Mesodermal cell (in vitro differentiated cells): ENCODE data around the gene GALNT2. TPM values are rescaled to one million over a fixed set of nuclear protein-coding genes. Genes with fewer than 3 reads are reported as not detected.
A peak's percentile ranks its signal among the peaks of the same experiment; 100 is the strongest.

ENCODE experiments used
- H3K27ac ChIP-seq: 2 replicates; pipeline ENCODE4 v1.7.0; 2013; ENCODE audit warnings: mild to moderate bottlenecking, low read depth, low read length, moderate library complexity; ENCODE audit not compliant: severe bottlenecking
- H3K36me3 ChIP-seq: 2 replicates; pipeline ENCODE4 v1.7.1; 2013; ENCODE audit warnings: mild to moderate bottlenecking, low read length, moderate library complexity; ENCODE audit not compliant: control insufficient read depth, insufficient read depth
- H3K4me1 ChIP-seq: one replicate; pipeline ENCODE4 v1.7.1; 2013; ENCODE audit warnings: mild to moderate bottlenecking, low read length; ENCODE audit not compliant: insufficient read depth, control insufficient read depth, poor library complexity, severe bottlenecking
- H3K4me3 ChIP-seq: 2 replicates; pipeline ENCODE4 v1.7.0; 2013; ENCODE audit warnings: low read length, control low read depth, mild to moderate bottlenecking; ENCODE audit not compliant: insufficient read depth, poor library complexity, severe bottlenecking; ENCODE audit errors: extremely low read depth
- H3K9me3 ChIP-seq: 2 replicates; pipeline ENCODE4 v1.7.1; 2013; ENCODE audit warnings: mild to moderate bottlenecking, low read length, moderate library complexity; ENCODE audit not compliant: control insufficient read depth
- WGBS, 2 experiments: methylation state at CpG; one replicate each; pipeline ENCODE4 v1.1.5; 2013; ENCODE audit warnings: missing lambda C conversion rate in 2 of 2; ENCODE audit not compliant: insufficient coverage in 2 of 2; 5-methylcytosine and 5-hydroxymethylcytosine counted together
- polyA plus RNA-seq, 2 experiments: library from polyadenylated mRNA; stranded (reverse); fragments of 50-300 nt; gene quantifications; one replicate each; pipeline ENCODE4 v1.2.3, GENCODE V29; 2013

GALNT2 gene
- polyA plus RNA-seq (2013, experiment 1 of 2): 80.6 TPM
- polyA plus RNA-seq (2013, experiment 2 of 2): 72.1 TPM

- Histone ChIP-seq H3K27ac (peak within 1 kb of the TSS; percentile 57), H3K36me3 (no peaks in the 10 kb centered on the region), H3K4me3 (peak within 1 kb of the TSS; percentile 86), H3K4me1 (peaks cover 7% of the 10 kb centered on the region), H3K9me3 (no peaks in the 10 kb centered on the region)
- WGBS, 2 experiments: 0 to 1% methylated on average over 69 to 75 of the region's 104 CpGs
Observed at GRCh38 chr1:230066466-230067404, at the start of gene GALNT2. Gene GALNT2 (plus strand): TSS chr1:230067238. CDS start chr1:230067281, 43 bp downstream.

- Histone ChIP-seq H3K27ac (no peak overlapping the region), H3K9me3 (no peaks in the 10 kb centered on the region), H3K4me3 (no peak overlapping the region), H3K36me3 (no peaks in the 10 kb centered on the region), H3K4me1 (no peaks in the 10 kb centered on the region)
- 78% methylated on average over 1 of the region's 3 CpGs; no CpG with 5 or more reads in 1 of the 2 experiments for WGBS, 2 experiments
Observed at GRCh38 chr1:230020451-230020850, 46.6 kb upstream of the GALNT2 start.

- H3K9me3 ChIP-seq: no peaks in the 10 kb centered on the region
- H3K27ac ChIP-seq: no peak overlapping the region
- no peaks in the 10 kb centered on the region for H3K36me3 ChIP-seq
- H3K4me1 ChIP-seq: no peaks in the 10 kb centered on the region
- WGBS, 2 experiments: 76 to 81% methylated on average over 4 to 6 of the region's 6 CpGs
- H3K4me3 ChIP-seq: no peak overlapping the region
Observed at GRCh38 chr1:230022666-230023380, 44.2 kb upstream of the GALNT2 start.

GRCh38 chr1:230025686-230026085 lies 41.4 kb upstream of the GALNT2 start:
- no peaks in the 10 kb centered on the region for H3K9me3 ChIP-seq
- no peaks in the 10 kb centered on the region for H3K36me3 ChIP-seq
- H3K4me3 ChIP-seq: no peak overlapping the region
- no peak overlapping the region for H3K27ac ChIP-seq
- WGBS, 2 experiments: 73% methylated on average over 1 of the region's 3 CpGs; no CpG with 5 or more reads in 1 of the 2 experiments
- H3K4me1 ChIP-seq: no peaks in the 10 kb centered on the region

GRCh38 chr1:230026139-230026538 lies 40.9 kb upstream of the GALNT2 start:
- Histone ChIP-seq H3K4me1 (no peaks in the 10 kb centered on the region), H3K4me3 (no peak overlapping the region), H3K9me3 (no peaks in the 10 kb centered on the region), H3K36me3 (no peaks in the 10 kb centered on the region), H3K27ac (no peak overlapping the region)
- WGBS, 2 experiments: 100% methylated on average over 1 of the region's 1 CpG

GRCh38 chr1:230026572-230026971 lies 40.5 kb upstream of the GALNT2 start:
- no peak overlapping the region for H3K27ac ChIP-seq
- no peaks in the 10 kb centered on the region for H3K36me3 ChIP-seq
- no peaks in the 10 kb centered on the region for H3K9me3 ChIP-seq
- H3K4me1 ChIP-seq: no peaks in the 10 kb centered on the region
- H3K4me3 ChIP-seq: no peak overlapping the region
- 91 to 96% methylated on average over 3 to 4 of the region's 5 CpGs for WGBS, 2 experiments

- Histone ChIP-seq H3K4me1 (no peaks in the 10 kb centered on the region), H3K27ac (no peak overlapping the region), H3K36me3 (no peaks in the 10 kb centered on the region), H3K9me3 (no peaks in the 10 kb centered on the region), H3K4me3 (no peak overlapping the region)
- WGBS, 2 experiments: 92 to 96% methylated on average over 4 to 8 of the region's 11 CpGs
Observed at GRCh38 chr1:230028602-230029223, 38.3 kb upstream of the GALNT2 start.

GRCh38 chr1:230029244-230029941 lies 37.6 kb upstream of the GALNT2 start:
- Histone ChIP-seq H3K9me3 (no peaks in the 10 kb centered on the region), H3K4me3 (no peak overlapping the region), H3K36me3 (no peaks in the 10 kb centered on the region), H3K27ac (no peak overlapping the region), H3K4me1 (no peaks in the 10 kb centered on the region)
- 73 to 83% methylated on average over 13 of the region's 14 CpGs for WGBS, 2 experiments

- Histone ChIP-seq H3K4me1 (no peaks in the 10 kb centered on the region), H3K4me3 (no peak overlapping the region), H3K27ac (no peak overlapping the region), H3K36me3 (no peaks in the 10 kb centered on the region), H3K9me3 (no peaks in the 10 kb centered on the region)
- 88 to 100% methylated on average over 1 to 2 of the region's 2 CpGs for WGBS, 2 experiments
Observed at GRCh38 chr1:230030122-230030821, 36.8 kb upstream of the GALNT2 start.
